ENCODE results near the gene NR4A3. TPM values are rescaled to one million over a fixed set of nuclear protein-coding genes. Genes with fewer than 3 reads are reported as not detected.

Gene NR4A3
- total and polyA plus RNA-seq, 2 of the 13 experiments (the other 11 are each of a cell fraction or from before 2014, with no cell fraction given): 0.02 to 0.09 TPM

DNA sequence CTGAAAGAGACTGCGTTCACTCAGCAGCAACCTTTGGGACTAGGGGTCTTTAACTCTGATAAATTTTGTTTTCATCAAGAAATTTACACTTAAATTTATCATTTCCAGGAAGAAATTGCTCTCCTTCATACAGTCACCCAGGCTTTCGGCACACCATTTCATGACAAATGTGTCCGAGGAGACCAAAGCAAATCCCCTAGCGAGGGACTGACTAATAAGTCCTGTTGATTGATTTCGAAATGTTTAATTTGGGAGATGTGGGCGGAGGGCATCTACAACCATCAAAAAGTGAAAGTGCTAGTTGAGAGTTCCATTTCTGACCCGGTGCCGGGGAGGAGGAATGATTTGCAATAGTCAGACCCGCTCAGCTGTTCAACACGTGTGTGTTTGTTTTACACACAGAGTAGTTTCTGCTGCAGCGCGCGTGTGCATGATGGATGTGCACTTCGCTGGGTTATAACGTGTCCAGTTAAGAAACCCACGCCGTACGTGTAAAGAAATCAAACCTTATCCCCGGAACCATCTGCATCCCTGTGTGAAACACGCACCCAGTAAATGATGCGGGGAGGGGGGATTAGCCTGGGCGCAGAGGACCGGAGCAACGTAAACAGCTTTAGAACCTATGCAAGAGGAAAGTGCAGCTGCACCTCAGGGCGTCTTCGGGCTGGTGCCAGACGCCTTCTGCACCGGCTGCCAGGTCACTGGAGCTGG lies 845 bp upstream of the NR4A3 start:
- ATAC-seq (peak; percentile 7), FAIRE-seq (no peak), DNase-seq (ENCODE audit: low spot score) (peak; percentile 47)
- CTCF ChIA-PET (ENCODE audit: low intra/inter-chr PET ratio, low total read pairs): no interaction called here
- Histone ChIP-seq H3K9ac (ENCODE audit: insufficient read depth, low read depth, low read length) (peak overlapping the region; percentile 62), H3K27ac (ENCODE audit: extremely low read length, insufficient read depth, low read length) (no peak overlapping the region), H3K4me3 (replicated peaks in 1 of 3; ENCODE audit: insufficient read depth in 1 of 3, low read depth in 2 of 3, low read length in 3 of 3) (peak overlapping the region; percentile 66 to 90 (median 89)), H2AFZ (ENCODE audit: low read length) (peak overlapping the region; percentile 3), H3K79me2 (ENCODE audit: insufficient read depth, low read length) (peaks cover 5% of the 10 kb centered on the region), H4K20me1 (ENCODE audit: insufficient read depth, low read length) (0 out of 2 replicates have a peak, but pooled peaks cover 3% of the 10 kb centered on the region), H3K27me3 (ENCODE audit: control insufficient read depth in 1 of 2, insufficient read depth in 2 of 2, low read length in 2 of 2) (peaks cover 7 to 35% of the 10 kb centered on the region in 2 experiments; a peak in 4 of 5 replicates), H3K36me3 (replicated peaks in 1 of 2; ENCODE audit: control insufficient read depth in 1 of 2, insufficient read depth in 2 of 2, low read length in 2 of 2) (no peaks in the 10 kb centered on the region), H3K4me1 (ENCODE audit: insufficient read depth, low read length) (peaks cover 50% of the 10 kb centered on the region), H3K4me2 (ENCODE audit: low read depth, low read length) (peak overlapping the region; percentile 100), H3K9me3 (ENCODE audit: low read length) (no peaks in the 10 kb centered on the region)
- 2% methylated on average over 21 of the region's 28 CpGs for WGBS (ENCODE audit: low lambda C conversion rate)
- in situ Hi-C loops (cut with HindIII; ENCODE audit: extremely low pct_ligation_motif_present, low pct_unique_long_range_greater_than_20kb): loop anchor here (5.0 to 10.0 kb wide), 2 partner anchors 86 to 184 kb away; partner anchors contain the start of gene STX17
- POLR2A ChIA-PET: interaction anchor here (0.9 to 1.9 kb wide), 3 partner anchors 83 to 648 kb away, joined by 3 to 6 read pairs (median 4); partner anchors contain the start of gene STX17
- no TSS peak for BruUV-seq (replicated peaks)
- intact Hi-C loops (cut with micrococcal nuclease; ENCODE audit: unreplicated experiment): loop anchor here (1.0 to 5.0 kb wide), 3 partner anchors 86 to 649 kb away; partner anchors contain the start of genes INVS and STX17
- TF ChIP-seq SMAD9 (CRISPR knock-in tag; IDR thresholded peaks at IDR 0.05) (no peak), ZNF230 (CRISPR knock-in tag; IDR thresholded peaks at IDR 0.05) (0 out of 2 replicates have a peak, but pooled peaks have one; percentile 20), SUZ12 (IDR thresholded peaks at IDR 0.05; ENCODE audit: low read depth, low read length) (no peak), PHF21A (CRISPR knock-in tag; IDR thresholded peaks at IDR 0.05) (no peak), TGIF2 (CRISPR knock-in tag; IDR thresholded peaks at IDR 0.05) (peak; percentile 45; the same call in 1 of the 2 replicates), PPARG (CRISPR knock-in tag; conservative IDR thresholded peaks at IDR 0.05) (no peak), ARNT2 (CRISPR knock-in tag; IDR thresholded peaks at IDR 0.05; ENCODE audit: low read depth) (0 out of 2 replicates have a peak, but pooled peaks have one; percentile 44), ZBTB20 (CRISPR knock-in tag; IDR thresholded peaks at IDR 0.05; ENCODE audit: borderline replicate concordance, low read depth) (peak; percentile 28; the same call in 1 of the 2 replicates)
- TF ChIP-seq, protein P1, sequence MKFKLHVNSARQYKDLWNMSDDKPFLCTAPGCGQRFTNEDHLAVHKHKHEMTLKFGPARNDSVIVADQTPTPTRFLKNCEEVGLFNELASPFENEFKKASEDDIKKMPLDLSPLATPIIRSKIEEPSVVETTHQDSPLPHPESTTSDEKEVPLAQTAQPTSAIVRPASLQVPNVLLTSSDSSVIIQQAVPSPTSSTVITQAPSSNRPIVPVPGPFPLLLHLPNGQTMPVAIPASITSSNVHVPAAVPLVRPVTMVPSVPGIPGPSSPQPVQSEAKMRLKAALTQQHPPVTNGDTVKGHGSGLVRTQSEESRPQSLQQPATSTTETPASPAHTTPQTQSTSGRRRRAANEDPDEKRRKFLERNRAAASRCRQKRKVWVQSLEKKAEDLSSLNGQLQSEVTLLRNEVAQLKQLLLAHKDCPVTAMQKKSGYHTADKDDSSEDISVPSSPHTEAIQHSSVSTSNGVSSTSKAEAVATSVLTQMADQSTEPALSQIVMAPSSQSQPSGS (CRISPR knock-in tag; IDR thresholded peaks at IDR 0.05): no peak
- TF ChIP-seq, protein P2, sequence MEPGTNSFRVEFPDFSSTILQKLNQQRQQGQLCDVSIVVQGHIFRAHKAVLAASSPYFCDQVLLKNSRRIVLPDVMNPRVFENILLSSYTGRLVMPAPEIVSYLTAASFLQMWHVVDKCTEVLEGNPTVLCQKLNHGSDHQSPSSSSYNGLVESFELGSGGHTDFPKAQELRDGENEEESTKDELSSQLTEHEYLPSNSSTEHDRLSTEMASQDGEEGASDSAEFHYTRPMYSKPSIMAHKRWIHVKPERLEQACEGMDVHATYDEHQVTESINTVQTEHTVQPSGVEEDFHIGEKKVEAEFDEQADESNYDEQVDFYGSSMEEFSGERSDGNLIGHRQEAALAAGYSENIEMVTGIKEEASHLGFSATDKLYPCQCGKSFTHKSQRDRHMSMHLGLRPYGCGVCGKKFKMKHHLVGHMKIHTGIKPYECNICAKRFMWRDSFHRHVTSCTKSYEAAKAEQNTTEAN (CRISPR knock-in tag; conservative IDR thresholded peaks at IDR 0.05): peak; percentile 80
- TF ChIP-seq, protein P3, sequence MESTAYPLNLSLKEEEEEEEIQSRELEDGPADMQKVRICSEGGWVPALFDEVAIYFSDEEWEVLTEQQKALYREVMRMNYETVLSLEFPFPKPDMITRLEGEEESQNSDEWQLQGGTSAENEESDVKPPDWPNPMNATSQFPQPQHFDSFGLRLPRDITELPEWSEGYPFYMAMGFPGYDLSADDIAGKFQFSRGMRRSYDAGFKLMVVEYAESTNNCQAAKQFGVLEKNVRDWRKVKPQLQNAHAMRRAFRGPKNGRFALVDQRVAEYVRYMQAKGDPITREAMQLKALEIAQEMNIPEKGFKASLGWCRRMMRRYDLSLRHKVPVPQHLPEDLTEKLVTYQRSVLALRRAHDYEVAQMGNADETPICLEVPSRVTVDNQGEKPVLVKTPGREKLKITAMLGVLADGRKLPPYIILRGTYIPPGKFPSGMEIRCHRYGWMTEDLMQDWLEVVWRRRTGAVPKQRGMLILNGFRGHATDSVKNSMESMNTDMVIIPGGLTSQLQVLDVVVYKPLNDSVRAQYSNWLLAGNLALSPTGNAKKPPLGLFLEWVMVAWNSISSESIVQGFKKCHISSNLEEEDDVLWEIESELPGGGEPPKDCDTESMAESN (CRISPR knock-in tag; conservative IDR thresholded peaks at IDR 0.05): 0 out of 2 replicates have a peak, but pooled peaks have one; percentile 12
- TF ChIP-seq, protein P4, sequence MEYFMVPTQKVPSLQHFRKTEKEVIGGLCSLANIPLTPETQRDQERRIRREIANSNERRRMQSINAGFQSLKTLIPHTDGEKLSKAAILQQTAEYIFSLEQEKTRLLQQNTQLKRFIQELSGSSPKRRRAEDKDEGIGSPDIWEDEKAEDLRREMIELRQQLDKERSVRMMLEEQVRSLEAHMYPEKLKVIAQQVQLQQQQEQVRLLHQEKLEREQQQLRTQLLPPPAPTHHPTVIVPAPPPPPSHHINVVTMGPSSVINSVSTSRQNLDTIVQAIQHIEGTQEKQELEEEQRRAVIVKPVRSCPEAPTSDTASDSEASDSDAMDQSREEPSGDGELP (IDR thresholded peaks at IDR 0.05; ENCODE audit: borderline replicate concordance, low read depth): peak; percentile 88
- TF ChIP-seq, protein P5, sequence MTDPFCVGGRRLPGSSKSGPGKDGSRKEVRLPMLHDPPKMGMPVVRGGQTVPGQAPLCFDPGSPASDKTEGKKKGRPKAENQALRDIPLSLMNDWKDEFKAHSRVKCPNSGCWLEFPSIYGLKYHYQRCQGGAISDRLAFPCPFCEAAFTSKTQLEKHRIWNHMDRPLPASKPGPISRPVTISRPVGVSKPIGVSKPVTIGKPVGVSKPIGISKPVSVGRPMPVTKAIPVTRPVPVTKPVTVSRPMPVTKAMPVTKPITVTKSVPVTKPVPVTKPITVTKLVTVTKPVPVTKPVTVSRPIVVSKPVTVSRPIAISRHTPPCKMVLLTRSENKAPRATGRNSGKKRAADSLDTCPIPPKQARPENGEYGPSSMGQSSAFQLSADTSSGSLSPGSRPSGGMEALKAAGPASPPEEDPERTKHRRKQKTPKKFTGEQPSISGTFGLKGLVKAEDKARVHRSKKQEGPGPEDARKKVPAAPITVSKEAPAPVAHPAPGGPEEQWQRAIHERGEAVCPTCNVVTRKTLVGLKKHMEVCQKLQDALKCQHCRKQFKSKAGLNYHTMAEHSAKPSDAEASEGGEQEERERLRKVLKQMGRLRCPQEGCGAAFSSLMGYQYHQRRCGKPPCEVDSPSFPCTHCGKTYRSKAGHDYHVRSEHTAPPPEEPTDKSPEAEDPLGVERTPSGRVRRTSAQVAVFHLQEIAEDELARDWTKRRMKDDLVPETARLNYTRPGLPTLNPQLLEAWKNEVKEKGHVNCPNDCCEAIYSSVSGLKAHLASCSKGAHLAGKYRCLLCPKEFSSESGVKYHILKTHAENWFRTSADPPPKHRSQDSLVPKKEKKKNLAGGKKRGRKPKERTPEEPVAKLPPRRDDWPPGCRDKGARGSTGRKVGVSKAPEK (CRISPR knock-in tag; IDR thresholded peaks at IDR 0.05; ENCODE audit: borderline replicate concordance): 0 out of 2 replicates have a peak, but pooled peaks have one; percentile 54
- TF ChIP-seq, protein P6, sequence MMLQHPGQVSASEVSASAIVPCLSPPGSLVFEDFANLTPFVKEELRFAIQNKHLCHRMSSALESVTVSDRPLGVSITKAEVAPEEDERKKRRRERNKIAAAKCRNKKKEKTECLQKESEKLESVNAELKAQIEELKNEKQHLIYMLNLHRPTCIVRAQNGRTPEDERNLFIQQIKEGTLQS (CRISPR knock-in tag; IDR thresholded peaks at IDR 0.05): no peak

All from HepG2 (cell line).